DMS114 treated with DMSO at 0.1 percent for 48 hours (cell line): Measurements from ENCODE around the gene VSTM2L.
A peak's percentile ranks its signal among the peaks of the same experiment; 100 is the strongest.

ENCODE experiments used
- DNase-seq: peaks from one replicate; lab custom pipeline; 2025; ENCODE audit not compliant: unreplicated experiment; lab: John Stamatoyannopoulos, UW

The VSTM2L gene

DNA sequence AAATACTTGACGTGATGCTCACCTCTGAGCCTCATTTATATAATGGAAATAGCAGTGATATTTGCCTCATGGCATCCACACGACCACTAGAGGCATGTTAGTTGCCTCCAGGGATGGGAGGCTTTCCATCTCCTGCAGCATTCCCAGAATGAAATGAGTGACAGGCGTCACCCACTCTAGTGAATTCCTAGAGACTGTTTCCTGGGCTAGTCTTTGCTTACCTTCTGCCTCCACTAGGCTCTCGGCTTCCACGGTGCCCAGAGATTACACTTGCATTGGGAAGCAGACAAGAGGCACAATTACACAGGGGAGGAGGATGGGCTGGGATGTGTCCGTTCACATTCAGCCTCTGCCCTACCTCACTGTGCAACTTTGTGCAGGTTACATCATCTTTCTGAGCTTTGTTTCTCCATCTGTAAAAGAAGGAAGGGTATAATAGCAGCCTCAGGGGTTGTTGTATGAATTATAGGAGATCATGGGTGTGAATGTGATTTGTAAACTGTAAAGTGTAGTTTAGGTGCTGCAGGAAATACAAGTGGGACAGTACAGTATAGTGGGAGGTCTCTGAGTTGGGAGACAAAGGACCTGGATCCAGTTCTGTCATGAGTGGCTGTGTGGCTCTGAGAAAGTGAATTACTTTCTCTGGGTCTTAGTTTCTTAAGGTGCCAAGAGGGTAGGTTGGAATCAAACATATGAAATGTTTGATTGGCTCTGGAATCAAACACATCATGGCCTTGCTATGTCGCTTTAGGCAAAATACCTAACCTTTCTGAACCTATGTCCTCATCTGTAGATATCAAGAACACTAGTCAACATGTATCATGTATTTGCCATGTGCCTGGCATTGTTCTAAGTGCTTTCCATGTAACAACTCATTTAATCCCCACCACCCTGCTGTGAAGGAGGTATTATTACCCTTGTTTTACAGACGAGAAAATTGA lies 3.6 kb upstream of the VSTM2L start:
- no peak for DNase-seq

DNA sequence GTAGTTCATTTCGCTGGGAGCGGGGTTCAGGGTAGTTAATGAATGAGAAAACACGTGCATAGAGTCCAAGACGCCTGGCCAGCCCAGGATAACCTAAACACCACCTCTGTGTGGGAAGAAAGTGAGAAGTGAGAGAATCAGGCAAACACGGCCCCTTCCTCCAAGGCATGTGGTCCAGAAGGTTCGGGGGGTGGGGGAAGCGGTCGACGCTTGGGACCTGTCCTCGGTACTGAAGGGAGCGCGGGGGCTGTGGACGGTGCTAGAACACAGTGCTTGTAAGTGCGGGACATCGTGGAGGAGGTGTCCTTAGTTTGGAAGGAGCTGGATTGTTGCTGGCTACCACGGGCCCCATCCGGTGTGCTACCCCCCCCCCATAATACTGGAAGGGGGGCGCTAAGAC lies 1.7 kb upstream of the VSTM2L start:
- DNase-seq, result no peak

DNA sequence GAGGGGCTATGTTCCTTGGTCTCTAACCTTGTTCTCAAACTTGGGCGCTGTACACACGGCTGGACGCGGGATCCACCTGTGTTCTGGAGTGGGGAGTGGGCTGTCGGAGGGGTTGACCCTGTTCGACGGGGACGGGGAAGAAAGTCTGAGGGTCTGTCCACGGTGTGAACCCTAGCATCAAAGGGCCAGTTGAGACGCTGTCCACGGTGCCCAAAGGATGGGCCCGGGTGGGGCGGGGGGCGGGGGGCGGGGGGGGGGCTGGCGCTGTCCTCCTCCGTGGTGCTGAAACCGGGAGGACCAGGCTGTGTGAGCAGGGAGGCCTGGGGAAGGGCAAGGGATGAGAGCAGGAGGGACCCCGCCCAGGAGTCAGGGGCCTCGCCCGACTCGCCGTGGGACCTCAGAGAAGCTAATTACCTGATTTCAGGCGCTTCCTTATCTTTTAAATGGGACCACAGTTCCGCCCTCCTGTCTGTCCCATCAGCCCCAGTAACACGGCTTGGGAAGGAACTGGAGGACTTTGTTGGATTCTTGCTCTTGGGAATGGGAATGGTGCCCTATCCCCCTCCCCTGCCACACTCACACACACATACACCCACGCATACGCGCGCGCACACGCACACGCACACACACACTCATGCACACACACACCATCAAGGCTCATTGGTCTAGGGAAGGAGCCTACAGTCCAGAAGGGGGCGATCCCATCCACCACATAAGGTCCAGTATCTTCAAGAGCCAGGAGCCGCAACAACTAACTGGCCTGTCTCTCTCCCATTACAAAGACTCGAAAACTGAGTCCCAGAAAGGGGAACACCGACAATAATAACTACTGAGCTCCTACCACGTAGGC lies 1.0 kb upstream of the VSTM2L start:
- DNase-seq, result peak; percentile 35

DNA sequence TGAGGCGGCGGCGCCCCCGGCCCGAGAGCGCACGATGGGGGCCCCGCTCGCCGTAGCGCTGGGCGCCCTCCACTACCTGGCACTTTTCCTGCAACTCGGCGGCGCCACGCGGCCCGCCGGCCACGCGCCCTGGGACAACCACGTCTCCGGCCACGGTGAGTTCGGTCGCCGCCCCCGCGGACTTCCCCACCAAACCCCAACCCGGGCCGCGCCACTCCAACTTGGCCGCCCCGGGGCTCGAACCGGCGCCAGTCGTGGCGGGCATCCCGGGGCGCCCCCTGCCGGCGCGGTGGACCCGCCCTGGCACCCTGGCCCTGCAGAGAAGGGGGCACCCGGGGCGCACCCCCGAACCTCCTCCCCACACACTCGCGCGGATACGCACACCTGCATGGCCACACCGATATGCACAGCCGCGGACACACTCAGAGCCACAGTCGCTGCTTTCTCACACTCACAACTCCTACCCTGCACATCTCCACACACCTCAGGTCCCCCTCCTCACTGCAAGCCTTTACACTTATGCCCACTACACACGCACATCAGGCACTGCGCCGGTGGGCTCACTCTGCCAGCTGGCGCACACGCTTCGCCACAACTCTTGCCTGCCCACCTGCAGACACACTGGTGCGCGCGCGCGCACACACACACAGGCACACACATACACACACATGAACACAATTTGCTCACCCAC lies 535 bp downstream of the VSTM2L start:
- no peak for DNase-seq

DNA sequence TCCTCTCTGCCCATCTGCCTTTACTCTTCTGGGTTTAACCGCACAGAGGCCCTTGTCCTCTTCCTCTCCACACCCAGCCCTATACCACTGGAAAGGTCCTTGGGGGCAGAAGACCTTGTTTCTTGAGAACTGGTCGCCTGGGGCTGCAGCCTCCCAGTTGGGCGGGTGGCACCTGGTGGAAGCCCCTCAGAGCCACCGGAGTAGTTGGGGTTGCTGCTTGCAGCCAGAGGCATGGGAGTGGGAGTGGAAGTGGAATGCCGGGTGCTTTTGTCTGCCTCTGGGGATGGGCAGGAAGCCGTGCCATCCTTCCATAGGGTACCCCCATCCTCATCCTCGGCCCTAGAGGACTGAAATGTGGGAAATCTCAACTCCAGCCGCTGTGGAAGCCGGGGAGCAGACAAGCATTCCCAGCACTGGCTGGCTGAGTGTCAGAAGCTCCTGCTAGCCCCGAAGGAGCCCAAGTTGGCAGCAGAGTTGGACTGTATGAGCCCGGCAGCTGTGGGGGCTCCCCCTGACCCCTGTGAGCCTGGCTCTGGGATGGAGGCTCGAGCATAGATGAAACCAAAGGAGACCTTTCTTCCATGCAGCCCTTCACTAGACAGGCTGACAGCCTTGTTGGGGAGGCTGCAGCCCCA lies 1.2 kb downstream of the VSTM2L start:
- no peak for DNase-seq

DNA sequence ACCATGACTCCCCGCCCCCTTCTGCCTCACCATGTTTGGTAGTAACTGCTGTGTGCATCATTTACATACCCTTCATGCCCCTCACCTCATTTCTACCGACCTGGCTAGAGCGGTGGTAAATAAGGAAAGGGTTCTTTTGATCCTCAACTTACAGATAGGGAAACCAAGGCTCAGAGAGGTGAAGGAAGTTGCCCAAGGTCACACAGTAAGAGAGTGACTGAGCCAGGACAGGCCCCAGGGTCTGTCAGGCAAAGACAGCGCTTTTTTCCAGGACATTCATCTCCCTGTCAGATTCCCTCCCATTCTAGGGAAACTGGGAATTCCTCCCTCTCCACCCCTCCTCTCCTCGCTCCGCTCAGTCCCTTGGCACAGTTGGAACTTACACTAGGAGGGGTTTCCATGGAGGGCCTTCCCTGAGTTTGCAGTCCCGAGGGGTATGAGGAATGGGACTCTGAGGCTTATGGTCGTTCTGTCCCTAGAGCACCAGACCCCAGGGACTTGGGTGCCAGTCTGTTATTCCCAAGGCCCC lies 2.0 kb downstream of the VSTM2L start:
- no peak for DNase-seq

DNA sequence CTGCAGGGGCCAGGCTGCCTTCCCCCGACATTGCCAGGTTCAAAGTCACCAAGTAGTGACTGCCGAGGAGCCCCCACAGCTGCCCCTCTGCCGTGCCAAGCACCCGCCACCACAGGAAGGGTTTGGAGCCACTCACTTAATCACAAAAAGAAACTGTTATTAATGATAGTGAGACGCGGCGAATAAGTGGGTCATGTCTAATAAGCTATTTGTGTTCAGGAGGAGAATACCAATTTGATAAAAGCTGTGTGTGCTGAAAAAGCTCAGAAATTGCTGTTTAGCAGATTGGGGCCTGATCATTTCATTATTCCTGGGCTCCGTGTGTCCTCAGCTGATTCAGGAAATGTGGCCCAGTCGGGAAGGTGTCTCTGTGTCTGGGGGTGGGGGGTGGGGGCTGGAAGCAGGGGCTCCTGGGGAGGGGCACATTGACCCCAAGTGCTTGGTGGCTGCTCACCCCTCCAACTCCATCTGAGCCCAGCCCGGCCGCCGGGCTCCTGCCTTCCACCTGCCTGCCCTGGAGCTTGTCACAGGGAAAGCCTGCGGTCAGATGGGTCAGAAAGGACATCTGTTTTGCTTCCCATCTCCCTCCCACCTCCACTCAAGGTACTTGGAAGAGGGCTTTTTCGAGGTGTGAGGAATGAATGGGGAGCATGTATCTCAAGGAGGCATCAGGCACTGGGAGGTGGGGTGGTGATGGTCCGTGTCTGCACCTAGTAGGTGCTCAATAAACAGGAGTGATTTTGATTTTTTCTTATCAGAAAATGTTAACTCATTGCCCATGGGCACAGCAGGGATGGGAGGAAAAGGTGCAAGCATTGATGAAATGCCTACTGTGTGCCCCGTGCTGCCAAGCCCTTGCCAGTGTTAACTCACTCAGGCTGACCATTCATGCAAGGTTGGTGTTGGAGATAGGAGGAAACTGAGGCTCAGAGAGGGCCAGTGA lies 3.0 kb downstream of the VSTM2L start:
- DNase-seq, result no peak

DNA sequence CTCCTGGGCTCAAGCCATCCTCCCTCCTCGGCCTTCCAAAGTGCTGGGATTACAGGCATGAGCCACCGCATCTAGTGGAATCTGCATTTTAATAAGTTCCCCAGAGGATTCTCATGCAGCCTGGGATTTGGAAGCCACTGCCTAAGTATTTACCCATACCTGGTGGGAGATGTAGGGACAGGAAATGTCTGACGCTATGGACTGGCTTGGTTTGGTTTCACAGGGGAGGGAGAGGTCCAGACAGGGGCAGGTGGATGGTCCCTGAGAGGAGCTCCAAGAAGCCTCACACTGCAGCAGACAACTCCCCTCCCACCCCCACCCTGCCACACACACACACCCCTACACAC lies 4.4 kb downstream of the VSTM2L start:
- no peak for DNase-seq

DNA sequence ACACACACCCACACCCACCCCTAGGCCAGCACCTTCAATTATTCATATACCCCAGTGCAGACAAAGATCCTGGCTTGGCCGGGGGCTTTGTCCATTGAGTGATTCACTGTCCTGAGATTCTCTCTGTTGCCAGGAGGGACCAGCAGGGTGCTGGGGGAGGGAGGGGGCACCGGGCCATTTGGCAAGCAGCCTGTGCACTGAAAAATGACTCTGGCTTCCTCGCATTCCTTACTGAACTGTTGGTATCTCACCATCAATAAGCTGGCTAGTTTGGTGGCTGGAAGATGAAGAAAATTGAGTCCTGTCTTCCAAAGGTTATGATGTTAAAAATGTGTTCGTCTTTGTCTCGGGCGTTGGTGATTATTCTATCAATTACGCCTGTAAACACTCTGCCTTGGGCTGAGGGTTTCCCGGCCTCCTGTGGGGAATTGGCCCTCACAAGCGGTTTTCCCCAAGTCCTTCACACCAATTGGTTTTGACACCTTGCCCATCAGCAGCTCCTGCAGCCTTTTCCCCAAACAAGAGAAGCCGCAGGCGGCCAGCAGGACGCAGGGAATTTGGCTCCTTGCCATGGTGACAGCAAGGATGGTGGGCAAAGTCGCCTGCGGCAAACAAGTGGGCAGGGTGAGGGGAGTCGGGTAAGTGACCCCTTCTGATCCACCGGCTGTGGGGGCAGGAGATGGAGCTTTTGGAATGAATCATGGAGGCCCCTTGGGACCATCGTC lies 4.9 kb downstream of the VSTM2L start:
- DNase-seq, result no peak

DNA sequence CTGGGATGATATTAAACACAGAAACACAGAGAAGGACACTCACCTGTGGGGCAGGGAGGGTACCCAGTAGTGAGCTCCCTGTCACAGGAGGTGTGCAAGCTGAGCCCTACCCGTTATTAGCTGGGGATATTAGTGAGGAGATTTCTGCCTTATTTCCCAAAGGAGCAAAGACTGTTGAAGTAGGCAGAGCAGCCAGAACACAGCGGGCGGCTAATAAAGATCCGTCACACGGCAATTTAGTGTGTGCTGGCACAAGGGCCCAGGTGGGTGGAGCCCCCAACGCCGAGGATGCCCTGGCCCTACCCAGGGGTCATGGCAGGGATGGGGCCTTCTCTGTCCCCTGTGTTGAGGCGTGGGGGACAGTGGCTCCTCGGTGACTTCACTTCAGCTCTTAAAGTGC lies 8.3 kb downstream of the VSTM2L start:
- DNase-seq, result no peak

DNA sequence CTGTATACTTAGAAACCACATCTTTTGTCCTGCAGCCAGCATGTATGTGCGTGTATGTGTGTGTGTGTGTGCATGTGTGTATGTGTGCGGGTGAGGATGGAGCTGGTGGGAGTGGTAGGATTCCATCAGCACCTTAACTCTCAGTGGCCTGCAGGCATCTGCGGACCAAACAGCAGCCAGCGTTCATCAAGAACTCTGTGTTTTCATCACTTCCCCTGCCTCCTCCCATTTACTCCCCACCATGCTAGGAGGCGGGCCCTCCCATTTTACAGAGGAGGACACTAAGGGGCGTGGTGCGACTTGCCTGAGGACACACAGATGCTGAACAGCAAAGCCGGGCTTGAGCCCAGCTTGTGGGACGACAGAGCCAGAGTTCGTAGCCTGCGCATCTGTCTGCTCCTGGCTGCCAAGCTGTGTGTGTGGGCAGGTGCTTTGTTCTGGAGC lies 8.9 kb downstream of the VSTM2L start:
- DNase-seq, result no peak

DNA sequence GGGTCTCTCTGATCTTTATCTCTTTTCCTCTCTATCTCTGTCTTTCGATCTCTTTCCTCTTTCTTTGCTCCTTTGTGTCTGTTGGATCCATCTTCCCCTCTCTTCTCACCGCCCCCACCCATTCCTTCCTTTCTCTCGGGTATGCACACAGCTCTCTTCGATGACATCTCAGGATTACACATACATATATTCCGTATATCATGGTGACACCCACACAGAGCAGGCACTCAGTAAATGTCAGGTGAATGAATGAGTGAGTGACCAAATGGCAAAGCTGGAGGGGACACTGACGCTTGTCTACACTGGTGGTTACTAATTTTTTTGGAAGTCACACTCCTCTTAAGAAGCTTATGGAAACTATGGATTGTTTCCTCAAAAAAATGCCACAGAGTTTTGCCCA lies 9.9 kb downstream of the VSTM2L start:
- no peak for DNase-seq

DNA sequence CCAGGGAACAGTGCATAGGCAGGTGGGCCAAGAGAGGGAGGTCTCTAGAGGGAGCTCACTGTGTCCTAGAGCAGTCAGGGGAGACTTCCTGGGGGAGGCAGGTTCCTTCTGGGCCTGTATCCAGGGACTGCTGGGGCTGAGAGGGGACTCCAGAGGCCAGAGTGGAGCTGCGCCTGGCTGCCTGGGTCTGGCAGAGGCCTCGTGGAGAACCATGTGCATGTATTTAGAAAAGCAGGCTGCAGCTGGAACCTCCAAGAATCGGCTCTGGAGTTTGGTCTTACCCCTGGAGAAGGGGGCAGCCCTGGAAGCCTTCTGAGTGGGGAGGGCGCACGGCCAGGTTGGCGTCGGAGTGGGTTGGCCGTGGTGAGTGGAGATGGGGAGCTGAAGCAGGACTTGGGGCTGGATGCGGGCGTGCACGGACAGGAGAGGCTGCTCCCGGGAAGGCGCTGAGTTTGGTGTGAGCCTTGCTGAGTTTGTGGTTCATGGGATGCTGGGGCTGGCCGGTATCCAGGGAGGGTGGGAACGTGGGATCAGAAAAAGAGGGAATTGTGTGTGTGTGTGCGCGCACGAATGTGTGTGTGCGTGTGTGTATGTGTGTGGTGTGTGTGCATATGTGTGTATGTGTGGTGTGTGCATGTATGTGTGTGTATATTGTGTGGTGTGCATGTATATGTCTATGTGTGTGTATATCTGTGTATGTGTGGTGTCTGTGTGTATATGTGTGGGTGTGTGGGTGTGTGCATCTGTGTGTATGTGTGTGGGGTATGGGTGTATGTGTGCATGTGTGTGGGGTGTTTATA lies 10.8 kb downstream of the VSTM2L start:
- DNase-seq, result no peak

DNA sequence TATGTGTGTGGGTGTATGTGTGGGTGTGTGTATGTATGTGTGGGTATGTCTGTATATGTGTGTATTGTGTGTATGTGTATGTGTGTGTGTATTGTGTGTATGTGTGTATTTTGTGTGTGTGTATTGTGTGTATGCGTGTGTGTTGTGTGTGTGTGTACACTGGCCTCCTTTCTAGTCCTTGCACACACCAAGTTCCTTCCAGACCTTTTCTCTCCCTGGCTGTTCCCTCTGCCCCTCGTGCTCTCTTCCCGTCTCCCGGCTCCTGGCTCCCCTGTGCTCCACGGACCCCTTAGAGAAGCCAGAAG lies 11.4 kb downstream of the VSTM2L start:
- DNase-seq, result no peak

DNA sequence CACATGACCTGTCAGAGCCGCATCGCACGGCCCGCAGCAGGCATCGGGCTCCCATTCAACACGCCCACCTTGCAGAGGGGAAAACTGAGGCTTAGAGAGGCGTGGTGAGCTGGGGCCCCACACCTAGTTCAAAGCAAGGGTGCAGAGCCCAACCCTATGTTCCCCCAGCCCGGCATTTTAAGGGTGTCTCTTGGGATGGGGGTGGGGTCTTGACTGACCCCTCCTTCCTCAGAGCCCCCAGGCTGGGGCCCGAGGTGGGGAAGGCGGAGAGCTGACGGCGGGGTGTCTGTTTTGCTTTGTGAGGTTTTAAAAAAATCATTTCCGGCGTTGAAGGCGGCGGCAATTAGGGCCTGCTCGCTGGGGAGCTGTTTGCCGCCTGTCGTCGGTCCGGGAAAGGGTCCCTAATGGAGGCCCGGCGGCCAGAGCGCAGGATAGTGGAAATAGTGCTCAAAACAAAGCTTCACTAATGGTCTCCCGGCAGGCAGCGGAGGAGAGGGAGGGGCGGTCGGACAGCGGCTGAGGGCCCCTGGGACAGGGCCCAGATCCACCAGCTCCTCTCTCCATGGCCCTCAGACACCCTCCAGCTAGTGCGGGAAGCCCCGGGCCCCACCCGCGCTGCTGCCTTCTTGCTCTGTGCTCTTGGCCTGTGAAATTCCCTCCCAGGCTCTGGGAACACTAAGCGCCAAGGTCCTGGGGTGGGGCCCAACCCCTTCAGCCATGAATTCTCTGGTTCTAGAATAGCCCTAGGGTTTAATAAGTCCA lies 11.9 kb downstream of the VSTM2L start:
- no peak for DNase-seq

DNA sequence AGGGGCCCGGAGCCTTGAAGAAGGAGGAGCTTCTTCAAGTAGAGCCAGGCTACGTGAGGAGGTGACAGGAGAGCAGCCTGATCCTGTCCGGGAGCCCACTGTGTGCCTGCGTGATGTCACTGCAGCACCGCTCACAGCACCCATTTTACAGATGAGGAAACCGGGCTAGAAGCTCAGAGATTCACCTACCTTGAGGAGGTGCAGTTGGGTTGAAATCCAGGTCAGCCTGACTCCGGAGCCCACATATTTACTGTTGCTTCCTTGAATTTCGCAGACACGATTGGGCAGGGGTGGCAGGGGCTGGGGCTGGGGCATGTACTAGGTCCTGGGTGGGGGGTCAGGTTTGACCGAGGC lies 12.5 kb downstream of the VSTM2L start:
- DNase-seq, result no peak

DNA sequence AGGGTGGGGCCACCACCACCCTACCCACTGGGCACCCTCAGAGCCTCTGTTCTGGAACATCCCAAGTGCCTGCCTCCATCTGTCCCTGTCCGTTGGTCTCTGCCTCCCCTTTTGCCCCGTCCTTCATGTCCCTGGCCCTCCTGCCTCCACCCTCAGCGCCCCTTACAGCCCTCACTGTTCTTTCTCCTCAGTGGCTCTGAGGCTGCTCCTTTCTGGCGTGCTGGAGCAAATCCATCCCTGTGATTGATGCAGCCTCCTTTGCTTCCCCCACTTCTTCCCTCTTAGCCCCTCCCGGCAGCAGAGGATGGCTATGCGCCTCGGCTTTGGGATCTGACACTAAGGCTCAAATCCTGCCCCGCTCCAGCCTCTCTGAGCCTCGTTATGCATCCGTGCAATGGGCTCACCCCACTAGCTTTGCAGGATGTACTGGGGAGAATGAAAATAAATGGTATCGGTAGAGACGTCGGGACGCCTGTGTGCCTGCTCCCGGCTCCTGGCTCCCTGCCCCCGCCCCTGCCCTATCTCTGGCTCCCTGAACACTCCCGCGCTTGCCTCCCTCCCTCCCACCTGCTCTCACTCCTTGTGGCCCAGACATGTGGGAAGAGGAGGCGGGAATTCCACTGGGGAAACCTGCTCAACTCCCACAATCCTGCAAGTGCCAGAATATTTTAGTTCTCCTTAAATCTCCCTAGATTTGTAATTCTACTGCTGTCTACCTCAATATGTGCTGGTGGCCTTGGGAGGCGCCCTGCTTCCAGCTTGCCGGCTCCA lies 13.1 kb downstream of the VSTM2L start:
- no peak for DNase-seq
